ENCODE data around the gene AFAP1L2.

DNA sequence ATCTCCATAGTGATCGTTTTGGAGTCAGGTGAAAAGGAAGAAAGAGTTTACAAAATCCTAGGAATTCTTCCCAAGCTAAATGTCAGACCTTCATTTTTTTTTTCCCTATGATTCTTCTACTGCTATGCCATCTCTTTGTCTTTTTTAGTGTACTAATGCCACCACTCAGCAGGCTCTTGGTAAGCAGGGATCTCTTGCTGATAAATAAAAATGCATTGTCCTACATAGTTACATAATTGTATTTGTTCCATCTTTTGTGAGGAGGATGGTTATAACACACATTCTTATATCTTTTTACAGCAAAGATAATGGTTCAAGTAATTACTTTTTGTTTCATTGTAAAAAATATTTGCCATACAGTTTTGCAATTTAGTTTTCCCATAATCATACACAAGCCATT is 36.8 kb upstream of the AFAP1L2 start:
- no peak for TF ChIP-seq ZNF121 (CRISPR knock-in tag; conservative IDR thresholded peaks at IDR 0.05)
- no peak for TF ChIP-seq PHF20 (IDR thresholded peaks at IDR 0.05; ENCODE audit: partially characterized antibody)
- TF ChIP-seq RBM22 (IDR thresholded peaks at IDR 0.05; ENCODE audit: low read depth, low read length, poor library complexity, severe bottlenecking) = no peak
- no peak for TF ChIP-seq CXXC5 (CRISPR knock-in tag; IDR thresholded peaks at IDR 0.05)
- TF ChIP-seq TEAD4 (IDR thresholded peaks at IDR 0.05; ENCODE audit: low read length) = no peak
- TF ChIP-seq TEAD4 (CRISPR knock-in tag; IDR thresholded peaks at IDR 0.05; ENCODE audit: borderline replicate concordance) = no peak
- no peak for TF ChIP-seq ZBED1 (IDR thresholded peaks at IDR 0.05)
- no peak for TF ChIP-seq MYNN (IDR thresholded peaks at IDR 0.05)
- TF ChIP-seq MYNN (CRISPR knock-in tag; IDR thresholded peaks at IDR 0.05) = no peak
- TF ChIP-seq GABPA (tag; conservative IDR thresholded peaks at IDR 0.05; ENCODE audit: low read depth) = no peak
- no peak for TF ChIP-seq HMG20A (CRISPR knock-in tag; conservative IDR thresholded peaks at IDR 0.05)
- TF ChIP-seq REST (IDR thresholded peaks at IDR 0.05; ENCODE audit: borderline replicate concordance) = no peak
- no peak for TF ChIP-seq REST (CRISPR knock-in tag; IDR thresholded peaks at IDR 0.05; ENCODE audit: low read depth)
- TF ChIP-seq CTCF (IDR thresholded peaks at IDR 0.05 in 2 of 3, conservative IDR thresholded peaks at IDR 0.05 in 1 of 3; ENCODE audit: insufficient read depth in 2 of 3, low read depth in 1 of 3, low read length in 3 of 3) = no peak
- TF ChIP-seq SPI1 (IDR thresholded peaks at IDR 0.05; ENCODE audit: borderline replicate concordance, low read depth, low read length) = no peak
- no peak for TF ChIP-seq SMARCB1 (IDR thresholded peaks at IDR 0.05; ENCODE audit: insufficient read length, low read depth)
- TF ChIP-seq ZNF175 (CRISPR knock-in tag; IDR thresholded peaks at IDR 0.05; ENCODE audit: low read depth) = no peak

Measured in K562 (cell line).